K562 (cell line): ENCODE results near the gene PACRG. TPM values are rescaled to one million over a fixed set of nuclear protein-coding genes. Genes with fewer than 3 reads are reported as not detected.

ENCODE experiments used
- ATAC-seq: fragments of 200-7000 bp; cut with Tn5 transposase; 3 replicates; pipeline ENCODE4 v1.9.1; 2020; ENCODE audit warnings: moderate library complexity
- BruUV-seq: library from RNA; stranded (reverse); fragments of 400-500 nt; replicated peaks from 2 replicates; lab custom pipeline; 2021; lab: Mats Ljungman, UMichigan
- CTCF ChIA-PET: fragments of 300-600 bp; formaldehyde crosslinking; extraction: SDS; loops from one replicate; lab custom pipeline; 2021; ENCODE audit warnings: low intra/inter-chr PET ratio; lab: Yijun Ruan, JAX
- POLR2A ChIA-PET: fragments of 300-600, 350-650 bp; sonication (Branson Sonifier 250); formaldehyde crosslinking; extraction: SDS; loops from one replicate; lab custom pipeline; 2021; ENCODE audit warnings: antibody characterized with exemption, inconsistent platforms; lab: Yijun Ruan, JAX
- DNase-seq, 4 experiments: peaks; one replicate each; pipeline versions ENCODE4 v3.0.0 to v3.0.0-alpha.2; 2011 to 2018; ENCODE audit warnings: low spot score in 3 of 4, mixed read lengths in 3 of 4; ENCODE audit errors: extremely low read depth in 1 of 4
- FAIRE-seq: peaks from 2 replicates; lab custom pipeline; 2011; peaks lifted over from hg19 to GRCh38; lab: Jason Lieb, UNC
- H2AFZ ChIP-seq: 2 replicates; pipeline ENCODE4 v1.6.0; 2011; ENCODE audit warnings: low read depth, low read length, control low read depth, inconsistent platforms
- H3K27ac ChIP-seq: fragments of 200-600 bp; 3 replicates; pipeline ENCODE4 v1.8.0; 2011; ENCODE audit warnings: low read depth, mild to moderate bottlenecking, control low read depth, inconsistent platforms, low read length, moderate library complexity, mixed read lengths; ENCODE audit errors: extremely low read depth
- H3K27me3 ChIP-seq, 2 experiments: fragments of 300-600 bp in 1 of 2; 2 replicates in 1 of 2; 3 replicates in 1 of 2; pipeline versions ENCODE4 v1.6.0 to v1.8.0; 2011; ENCODE audit warnings: inconsistent platforms in 2 of 2, low read length in 2 of 2, mild to moderate bottlenecking in 1 of 2, mixed read lengths in 1 of 2, moderate library complexity in 1 of 2; ENCODE audit not compliant: control insufficient read depth in 2 of 2, insufficient read depth in 2 of 2
- H3K36me3 ChIP-seq: fragments of 300-600 bp; 3 replicates; pipeline ENCODE4 v1.8.0; 2011; ENCODE audit warnings: mild to moderate bottlenecking, low read length, inconsistent platforms; ENCODE audit not compliant: control insufficient read depth, insufficient read depth
- H3K4me1 ChIP-seq, 2 experiments: fragments of 200-600 bp in 1 of 2; replicated peaks in 1 of 2; 2 replicates in 1 of 2; 3 replicates in 1 of 2; pipeline versions ENCODE4 v1.5.1 to v1.8.0; 2011; ENCODE audit warnings: inconsistent platforms in 2 of 2, low read length in 2 of 2, mild to moderate bottlenecking in 1 of 2, mixed read lengths in 1 of 2, moderate library complexity in 1 of 2; ENCODE audit not compliant: control insufficient read depth in 2 of 2, insufficient read depth in 2 of 2
- H3K4me2 ChIP-seq: 2 replicates; pipeline ENCODE4 v1.6.1; 2011; ENCODE audit warnings: low read length, control low read depth, inconsistent platforms, mixed read lengths; ENCODE audit not compliant: insufficient read depth
- H3K4me3 ChIP-seq: fragments of 200-600 bp; sonication (generic), shearing (Covaris generic); 2 replicates; pipeline ENCODE4 v1.5.1; 2016; ENCODE audit warnings: control low read depth, inconsistent platforms
- H3K79me2 ChIP-seq: fragments of 200-600 bp; 3 replicates; pipeline ENCODE4 v1.8.0; 2011; ENCODE audit warnings: low read length, inconsistent platforms; ENCODE audit not compliant: control insufficient read depth, insufficient read depth
- H3K9ac ChIP-seq, 2 experiments: 2 replicates each; pipeline versions ENCODE4 v1.6.0 to v1.6.1; 2011; ENCODE audit warnings: low read depth in 2 of 2, low read length in 2 of 2, control low read depth in 1 of 2, inconsistent platforms in 1 of 2, mild to moderate bottlenecking in 1 of 2, mixed read lengths in 1 of 2; ENCODE audit not compliant: insufficient read depth in 1 of 2
- H3K9me1 ChIP-seq: one replicate; pipeline ENCODE4 v1.6.0; 2011; ENCODE audit warnings: inconsistent platforms, mild to moderate bottlenecking, low read length, moderate library complexity; ENCODE audit not compliant: control insufficient read depth, insufficient read depth
- H3K9me3 ChIP-seq: replicated peaks from 2 replicates; pipeline ENCODE4 v1.5.1; 2011; ENCODE audit warnings: low read depth, low read length, inconsistent platforms; ENCODE audit not compliant: control insufficient read depth, insufficient read depth
- H4K20me1 ChIP-seq: replicated peaks from 2 replicates; pipeline ENCODE4 v1.6.1; 2011; ENCODE audit warnings: low read length, inconsistent platforms, mixed read lengths; ENCODE audit not compliant: control insufficient read depth, insufficient read depth
- CBFB ChIP-seq: sonication (generic); formaldehyde crosslinking; IDR thresholded peaks from 2 replicates; pipeline ENCODE4 v1.4.0; 2020; ENCODE audit warnings: mild to moderate bottlenecking, missing genetic modification reagents
- CREB1 ChIP-seq, 2 experiments: sonication (generic) in 1 of 2; formaldehyde crosslinking in 1 of 2; IDR thresholded peaks; 2 replicates each; pipeline versions ENCODE4 v1.6.1 to v1.8.0; 2012 to 2022; ENCODE audit warnings: inconsistent platforms in 1 of 2, mild to moderate bottlenecking in 1 of 2, missing genetic modification reagents in 1 of 2, moderate library complexity in 1 of 2
- HMG20A ChIP-seq: fragments of 450-650 bp; formaldehyde crosslinking; conservative IDR thresholded peaks from 2 replicates; pipeline ENCODE4 v1.4.0; 2020; ENCODE audit warnings: mild to moderate bottlenecking, mixed read lengths
- NCOA1 ChIP-seq: fragments of 450-650 bp; IDR thresholded peaks from 2 replicates; pipeline ENCODE4 v1.6.1; 2016; ENCODE audit warnings: low read depth
- SRF ChIP-seq, 2 experiments: fragments of 250-450, 450-650 bp in 1 of 2; sonication (Bioruptor Pico) in 1 of 2; sonication (generic) in 1 of 2; formaldehyde crosslinking; IDR thresholded peaks; 2 replicates each; pipeline versions ENCODE4 v1.5.0 to v1.5.1; 2020 to 2022; ENCODE audit warnings: mild to moderate bottlenecking in 1 of 2, missing genetic modification reagents in 1 of 2
- U2AF1 ChIP-seq: fragments of 200-400 bp; formaldehyde crosslinking; optimal IDR thresholded peaks from 2 replicates; pipeline ENCODE3; 2017; ENCODE audit warnings: mild to moderate bottlenecking, low read depth, low read length, moderate library complexity
- ZNF324 ChIP-seq: fragments of 250-450 bp; sonication (Bioruptor Pico); IDR thresholded peaks from 2 replicates; pipeline ENCODE4 v1.4.0; 2020; ENCODE audit warnings: mild to moderate bottlenecking
- WGBS: fragments of 100-300 bp; shearing (Covaris generic); methylation state at CpG from one replicate; pipeline ENCODE4 v1.1.6; 2016; ENCODE audit warnings: low coverage, mixed read lengths; ENCODE audit not compliant: insufficient coverage; ENCODE audit errors: missing lambda C conversion rate; 5-methylcytosine and 5-hydroxymethylcytosine counted together
- in situ Hi-C: fragments of 300-500 bp; cut with MboI; formaldehyde crosslinking; loops from 4 replicates; pipeline ENCODE4 v1.15.0; 2018; ENCODE audit warnings: inconsistent platforms, mixed read lengths
- intact Hi-C: fragments of 100-400 bp; cut with micrococcal nuclease; formaldehyde crosslinking; loops from 2 replicates; pipeline ENCODE4 v1.14.2; 2022
- polyA plus RNA-seq, 8 experiments: library from polyadenylated mRNA; depleted of rRNA in 4 of 8; stranded (reverse) in 5 of 8; unstranded in 3 of 8; fragments of >200 nt; fragmentation: Nextera tagmentation in 2 of 8; fragmentation: Illumina TruSeq in 1 of 8; extraction: Ambion mirVana in 2 of 8; extraction: Trizol in 1 of 8; gene quantifications; 2 replicates each; pipeline versions ENCODE4 v1.2.1 to v1.2.3, GENCODE V29; 2011 to 2014; ENCODE audit warnings: inconsistent platforms in 1 of 8, missing spikeins in 1 of 8
- total RNA-seq, 7 experiments: library from RNA; depleted of rRNA in 6 of 7; stranded (reverse); fragments of >200 nt in 6 of 7; fragmentation: Illumina TruSeq in 2 of 7; extraction: Trizol in 2 of 7; gene quantifications; 2 replicates each; pipeline versions ENCODE4 v1.2.1 to v1.2.3, GENCODE V29; 2011 to 2021; ENCODE audit warnings: low replicate concordance in 1 of 7
- TF ChIP-seq, protein P1 (sequence below): IDR thresholded peaks from 3 replicates; pipeline ENCODE4 v1.6.1; 2011; ENCODE audit warnings: borderline replicate concordance, mild to moderate bottlenecking; ENCODE audit not compliant: insufficient read length, insufficient read depth
- TF ChIP-seq, protein P2 (sequence below): fragments of 250-450 bp; sonication (Bioruptor Pico); IDR thresholded peaks from 2 replicates; pipeline ENCODE4 v1.4.0; 2020; ENCODE audit warnings: mild to moderate bottlenecking, moderate library complexity
- TF ChIP-seq, protein P3 (sequence below): sonication (generic); formaldehyde crosslinking; IDR thresholded peaks from 2 replicates; pipeline ENCODE4 v1.8.0; 2022; ENCODE audit warnings: mild to moderate bottlenecking, missing genetic modification reagents
- TF ChIP-seq, protein P4 (sequence below): fragments of 250-450 bp; sonication (Bioruptor Pico); IDR thresholded peaks from 2 replicates; pipeline ENCODE4 v1.5.0; 2020; ENCODE audit warnings: mild to moderate bottlenecking
- TF ChIP-seq, protein P5 (sequence below): fragments of 250-450 bp; sonication (Bioruptor Pico); IDR thresholded peaks from 2 replicates; pipeline ENCODE4 v1.9.0; 2021; ENCODE audit warnings: mild to moderate bottlenecking

The PACRG gene
- total and polyA plus RNA-seq, 9 of the 15 experiments (the other 6 are each of a cell fraction or from before 2014, with no cell fraction given) = 0.04 TPM; not detected in 8

DNA sequence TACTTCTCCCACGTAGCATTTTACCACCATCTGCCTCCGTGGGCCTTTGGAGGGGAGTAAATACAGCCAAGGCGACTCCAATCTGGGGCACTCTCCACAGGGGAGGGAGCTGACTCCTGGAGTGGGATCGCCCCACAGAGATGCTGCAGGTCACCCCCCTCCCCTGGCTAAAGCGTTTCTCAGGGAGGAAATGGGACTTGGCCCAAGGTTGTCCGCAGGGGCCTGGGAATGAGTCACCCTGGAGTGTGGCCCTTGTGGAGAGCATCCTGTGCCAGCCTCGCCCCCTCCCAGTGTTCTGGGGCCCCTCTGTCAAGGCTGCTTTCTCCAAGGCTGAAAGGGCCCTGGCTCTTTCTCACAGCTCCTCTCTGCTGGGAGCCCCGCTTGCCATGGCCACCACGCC lies 602.2 kb downstream of the PACRG start:
- no TSS peak for BruUV-seq
- Histone ChIP-seq H3K4me2 (no peak overlapping the region), H3K27ac (no peak overlapping the region), H3K27me3 (peaks cover 7 to 26% of the 10 kb centered on the region in 2 experiments; a peak in 3 of 5 replicates), H3K4me3 (no peak overlapping the region), H4K20me1 (no peaks in the 10 kb centered on the region; the same call in 1 of the 2 replicates), H3K9me3 (no peaks in the 10 kb centered on the region), H3K4me1 (peaks cover 0 to 5% of the 10 kb centered on the region in 2 experiments; a peak in 2 of 5 replicates), H3K9me1 (no peaks in the 10 kb centered on the region), H3K36me3 (no peaks in the 10 kb centered on the region), H3K9ac (no peak overlapping the region), H3K79me2 (no peaks in the 10 kb centered on the region), H2AFZ (no peak overlapping the region)
- ChIA-PET POLR2A (no interaction called here), CTCF (no interaction called here)
- DNase-seq (no peak), ATAC-seq (no peak), FAIRE-seq (no peak)
- WGBS = 7% methylated on average over 9 of the region's 9 CpGs
- intact Hi-C loops (no loop called here), in situ Hi-C loops (no loop called here)
- TF ChIP-seq, protein P1, sequence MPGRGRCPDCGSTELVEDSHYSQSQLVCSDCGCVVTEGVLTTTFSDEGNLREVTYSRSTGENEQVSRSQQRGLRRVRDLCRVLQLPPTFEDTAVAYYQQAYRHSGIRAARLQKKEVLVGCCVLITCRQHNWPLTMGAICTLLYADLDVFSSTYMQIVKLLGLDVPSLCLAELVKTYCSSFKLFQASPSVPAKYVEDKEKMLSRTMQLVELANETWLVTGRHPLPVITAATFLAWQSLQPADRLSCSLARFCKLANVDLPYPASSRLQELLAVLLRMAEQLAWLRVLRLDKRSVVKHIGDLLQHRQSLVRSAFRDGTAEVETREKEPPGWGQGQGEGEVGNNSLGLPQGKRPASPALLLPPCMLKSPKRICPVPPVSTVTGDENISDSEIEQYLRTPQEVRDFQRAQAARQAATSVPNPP = no peak
- TF ChIP-seq, protein P2, sequence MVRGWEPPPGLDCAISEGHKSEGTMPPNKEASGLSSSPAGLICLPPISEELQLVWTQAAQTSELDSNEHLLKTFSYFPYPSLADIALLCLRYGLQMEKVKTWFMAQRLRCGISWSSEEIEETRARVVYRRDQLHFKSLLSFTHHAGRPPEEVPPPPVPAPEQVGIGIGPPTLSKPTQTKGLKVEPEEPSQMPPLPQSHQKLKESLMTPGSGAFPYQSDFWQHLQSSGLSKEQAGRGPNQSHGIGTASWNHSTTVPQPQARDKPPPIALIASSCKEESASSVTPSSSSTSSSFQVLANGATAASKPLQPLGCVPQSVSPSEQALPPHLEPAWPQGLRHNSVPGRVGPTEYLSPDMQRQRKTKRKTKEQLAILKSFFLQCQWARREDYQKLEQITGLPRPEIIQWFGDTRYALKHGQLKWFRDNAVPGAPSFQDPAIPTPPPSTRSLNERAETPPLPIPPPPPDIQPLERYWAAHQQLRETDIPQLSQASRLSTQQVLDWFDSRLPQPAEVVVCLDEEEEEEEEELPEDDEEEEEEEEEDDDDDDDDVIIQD = no peak
- TF ChIP-seq, protein P3, sequence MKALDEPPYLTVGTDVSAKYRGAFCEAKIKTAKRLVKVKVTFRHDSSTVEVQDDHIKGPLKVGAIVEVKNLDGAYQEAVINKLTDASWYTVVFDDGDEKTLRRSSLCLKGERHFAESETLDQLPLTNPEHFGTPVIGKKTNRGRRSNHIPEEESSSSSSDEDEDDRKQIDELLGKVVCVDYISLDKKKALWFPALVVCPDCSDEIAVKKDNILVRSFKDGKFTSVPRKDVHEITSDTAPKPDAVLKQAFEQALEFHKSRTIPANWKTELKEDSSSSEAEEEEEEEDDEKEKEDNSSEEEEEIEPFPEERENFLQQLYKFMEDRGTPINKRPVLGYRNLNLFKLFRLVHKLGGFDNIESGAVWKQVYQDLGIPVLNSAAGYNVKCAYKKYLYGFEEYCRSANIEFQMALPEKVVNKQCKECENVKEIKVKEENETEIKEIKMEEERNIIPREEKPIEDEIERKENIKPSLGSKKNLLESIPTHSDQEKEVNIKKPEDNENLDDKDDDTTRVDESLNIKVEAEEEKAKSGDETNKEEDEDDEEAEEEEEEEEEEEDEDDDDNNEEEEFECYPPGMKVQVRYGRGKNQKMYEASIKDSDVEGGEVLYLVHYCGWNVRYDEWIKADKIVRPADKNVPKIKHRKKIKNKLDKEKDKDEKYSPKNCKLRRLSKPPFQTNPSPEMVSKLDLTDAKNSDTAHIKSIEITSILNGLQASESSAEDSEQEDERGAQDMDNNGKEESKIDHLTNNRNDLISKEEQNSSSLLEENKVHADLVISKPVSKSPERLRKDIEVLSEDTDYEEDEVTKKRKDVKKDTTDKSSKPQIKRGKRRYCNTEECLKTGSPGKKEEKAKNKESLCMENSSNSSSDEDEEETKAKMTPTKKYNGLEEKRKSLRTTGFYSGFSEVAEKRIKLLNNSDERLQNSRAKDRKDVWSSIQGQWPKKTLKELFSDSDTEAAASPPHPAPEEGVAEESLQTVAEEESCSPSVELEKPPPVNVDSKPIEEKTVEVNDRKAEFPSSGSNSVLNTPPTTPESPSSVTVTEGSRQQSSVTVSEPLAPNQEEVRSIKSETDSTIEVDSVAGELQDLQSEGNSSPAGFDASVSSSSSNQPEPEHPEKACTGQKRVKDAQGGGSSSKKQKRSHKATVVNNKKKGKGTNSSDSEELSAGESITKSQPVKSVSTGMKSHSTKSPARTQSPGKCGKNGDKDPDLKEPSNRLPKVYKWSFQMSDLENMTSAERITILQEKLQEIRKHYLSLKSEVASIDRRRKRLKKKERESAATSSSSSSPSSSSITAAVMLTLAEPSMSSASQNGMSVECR (CRISPR knock-in tag) = no peak
- TF ChIP-seq CREB1 (IDR thresholded peaks at IDR 0.05) (no peak), CREB1 (CRISPR knock-in tag; IDR thresholded peaks at IDR 0.05) (no peak), NCOA1 (no peak), SRF (CRISPR knock-in tag; IDR thresholded peaks at IDR 0.05) (no peak), CBFB (CRISPR knock-in tag) (no peak), U2AF1 (no peak), HMG20A (no peak), ZNF324 (CRISPR knock-in tag) (no peak)
- TF ChIP-seq, protein P4, sequence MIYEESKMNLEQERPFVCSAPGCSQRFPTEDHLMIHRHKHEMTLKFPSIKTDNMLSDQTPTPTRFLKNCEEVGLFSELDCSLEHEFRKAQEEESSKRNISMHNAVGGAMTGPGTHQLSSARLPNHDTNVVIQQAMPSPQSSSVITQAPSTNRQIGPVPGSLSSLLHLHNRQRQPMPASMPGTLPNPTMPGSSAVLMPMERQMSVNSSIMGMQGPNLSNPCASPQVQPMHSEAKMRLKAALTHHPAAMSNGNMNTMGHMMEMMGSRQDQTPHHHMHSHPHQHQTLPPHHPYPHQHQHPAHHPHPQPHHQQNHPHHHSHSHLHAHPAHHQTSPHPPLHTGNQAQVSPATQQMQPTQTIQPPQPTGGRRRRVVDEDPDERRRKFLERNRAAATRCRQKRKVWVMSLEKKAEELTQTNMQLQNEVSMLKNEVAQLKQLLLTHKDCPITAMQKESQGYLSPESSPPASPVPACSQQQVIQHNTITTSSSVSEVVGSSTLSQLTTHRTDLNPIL (CRISPR knock-in tag) = no peak
- TF ChIP-seq, protein P5, sequence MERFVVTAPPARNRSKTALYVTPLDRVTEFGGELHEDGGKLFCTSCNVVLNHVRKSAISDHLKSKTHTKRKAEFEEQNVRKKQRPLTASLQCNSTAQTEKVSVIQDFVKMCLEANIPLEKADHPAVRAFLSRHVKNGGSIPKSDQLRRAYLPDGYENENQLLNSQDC (CRISPR knock-in tag) = no peak
